Activated CD8-positive, alpha-beta memory T cell treated with anti-CD3 and anti-CD28 coated beads, Interleukin-2, amount 50 U/mL, for 1 hour (primary cell): Measurements from ENCODE around the gene NAT8L.

Experiments
- DNase-seq: peaks from one replicate; pipeline ENCODE4 v3.0.0-alpha.2; 2020; ENCODE audit errors: extremely low read depth

NAT8L gene

DNA sequence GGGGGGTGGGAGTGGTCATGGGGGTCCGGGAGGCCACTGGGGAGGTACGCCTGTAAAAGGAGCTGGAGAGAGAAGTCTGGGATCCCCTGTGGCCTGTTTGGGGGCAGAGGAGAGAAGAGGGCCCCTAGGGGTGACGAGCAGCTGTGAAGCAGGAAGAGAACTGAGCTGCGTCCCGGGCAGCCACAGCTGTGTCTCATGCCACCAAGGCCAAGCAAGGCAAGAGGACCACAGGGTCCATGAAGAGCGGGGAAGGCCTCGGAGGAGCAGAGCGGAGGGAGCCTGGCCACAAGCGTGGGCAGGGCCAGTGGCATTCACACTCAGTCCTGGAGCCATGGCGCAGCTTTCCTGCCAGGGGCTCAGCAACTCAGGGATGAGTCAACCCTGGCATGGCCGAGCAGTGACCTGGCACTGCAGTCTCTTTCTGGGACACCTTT is 13.6 kb upstream of the NAT8L start:
- no peak for DNase-seq

DNA sequence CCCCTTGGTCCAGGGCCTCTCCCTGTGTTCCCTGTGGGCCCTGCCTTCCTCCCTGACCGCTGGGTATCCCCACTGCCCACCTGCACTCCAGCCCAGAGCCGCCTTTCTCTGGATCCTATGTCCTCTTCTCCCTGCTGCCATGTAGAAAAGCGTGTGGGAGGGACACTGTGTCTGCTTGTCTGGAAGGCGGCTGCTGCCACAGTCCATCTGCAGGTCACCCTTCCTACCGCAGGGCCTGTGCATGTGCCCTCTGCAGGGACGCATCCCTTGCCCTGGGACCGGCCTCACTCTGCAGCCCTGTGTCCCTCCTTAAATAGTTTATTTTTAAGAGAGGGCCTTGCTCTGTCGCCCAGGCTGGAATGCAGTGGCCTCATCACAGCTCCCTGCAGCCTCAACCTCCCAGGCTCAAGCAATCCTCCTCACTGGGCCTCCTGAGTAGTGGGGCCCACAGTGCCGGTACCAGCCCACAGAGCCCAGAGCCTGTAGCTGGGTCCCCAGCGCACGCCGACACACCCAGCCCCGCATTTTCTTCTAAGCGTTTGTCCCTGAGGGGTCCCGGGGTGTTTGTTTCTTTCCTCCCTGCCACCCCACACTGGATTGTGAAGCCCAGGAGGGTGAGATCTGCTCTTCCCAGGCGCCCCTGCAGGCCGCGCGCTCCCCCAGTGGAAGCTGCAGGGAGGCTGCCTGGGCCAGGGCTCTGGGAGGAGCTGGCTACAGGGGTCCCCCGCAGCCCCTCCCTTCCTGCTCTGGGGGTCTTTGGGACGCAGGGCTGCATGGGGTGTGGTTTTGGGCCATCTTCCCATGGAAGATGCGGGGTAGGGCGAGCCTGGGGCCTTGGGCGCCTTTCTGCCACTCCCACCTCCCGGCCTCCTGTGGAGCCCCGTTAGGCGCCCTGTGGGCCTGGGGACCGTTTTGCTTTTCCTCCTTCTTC is 12.8 kb upstream of the NAT8L start:
- no peak for DNase-seq

DNA sequence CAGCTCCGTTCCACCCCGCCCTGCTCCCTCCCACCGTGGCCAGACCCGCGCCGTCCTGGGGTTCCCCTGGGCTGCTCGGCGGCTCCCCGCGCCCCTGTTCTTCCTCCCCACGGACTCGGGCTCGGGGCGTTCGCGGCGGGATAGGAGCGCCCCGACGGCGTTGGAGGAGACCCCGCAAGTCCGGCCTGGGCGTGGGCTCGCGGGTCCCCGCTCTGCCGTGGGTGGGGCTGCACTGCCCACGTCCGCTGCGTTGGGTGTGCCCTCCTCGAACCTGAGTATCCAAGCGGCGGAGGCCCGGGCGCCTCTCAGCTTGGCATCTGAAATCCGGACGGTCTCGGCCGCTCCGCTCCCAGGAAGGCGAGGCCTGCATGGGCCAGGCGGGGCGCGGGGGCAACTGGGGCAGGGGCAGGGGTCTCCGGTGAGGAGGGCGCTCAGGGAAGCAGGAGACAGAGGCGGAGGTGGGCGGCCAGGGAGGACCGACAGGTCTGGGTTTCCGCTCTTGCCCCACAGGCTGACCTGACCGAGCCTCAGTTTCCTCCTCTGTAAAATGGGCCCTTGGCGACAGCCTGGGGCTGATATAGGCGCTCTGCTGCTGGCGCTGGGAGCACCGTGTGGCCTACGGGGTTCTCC is 12.0 kb upstream of the NAT8L start:
- DNase-seq: no peak

DNA sequence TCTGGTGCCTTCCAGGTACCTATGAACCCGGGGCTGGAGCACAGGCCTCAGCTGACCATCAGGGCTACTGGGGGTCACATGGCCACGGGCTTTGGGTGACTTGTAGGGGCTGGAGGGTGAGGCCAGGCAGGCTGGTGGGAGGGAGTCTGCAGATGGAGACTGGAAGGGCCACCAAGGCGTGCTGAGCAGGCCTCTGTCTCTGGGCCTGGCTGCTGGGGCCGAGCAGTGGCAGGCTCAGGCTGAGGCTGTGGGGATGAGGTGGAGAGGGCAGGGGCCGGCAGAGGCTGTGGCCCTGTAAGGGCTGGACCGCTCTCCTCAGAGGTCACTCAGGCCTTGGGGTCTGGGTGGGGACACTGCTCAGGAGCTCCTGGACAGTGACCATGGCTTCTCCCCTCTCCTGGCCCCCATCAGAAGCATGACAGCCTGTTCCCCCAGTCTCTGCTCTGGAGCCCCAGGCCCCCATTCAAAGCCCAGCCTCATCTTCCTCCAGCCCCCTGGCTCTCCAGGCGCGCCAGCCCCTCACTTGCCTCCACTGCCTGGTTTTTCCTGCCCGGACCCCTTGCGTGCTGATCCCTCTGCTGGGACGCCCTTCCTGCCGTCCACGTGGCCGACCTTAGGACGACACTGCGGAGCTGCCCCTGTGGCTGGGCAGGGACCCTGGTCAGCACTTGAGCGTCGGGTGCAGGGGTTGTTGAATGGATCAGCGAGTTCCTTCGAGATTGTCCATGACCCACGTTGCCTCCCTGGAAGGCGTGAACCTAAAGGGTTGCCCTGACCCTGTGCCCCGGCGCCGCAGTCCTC is 11.1 kb upstream of the NAT8L start:
- DNase-seq: no peak

DNA sequence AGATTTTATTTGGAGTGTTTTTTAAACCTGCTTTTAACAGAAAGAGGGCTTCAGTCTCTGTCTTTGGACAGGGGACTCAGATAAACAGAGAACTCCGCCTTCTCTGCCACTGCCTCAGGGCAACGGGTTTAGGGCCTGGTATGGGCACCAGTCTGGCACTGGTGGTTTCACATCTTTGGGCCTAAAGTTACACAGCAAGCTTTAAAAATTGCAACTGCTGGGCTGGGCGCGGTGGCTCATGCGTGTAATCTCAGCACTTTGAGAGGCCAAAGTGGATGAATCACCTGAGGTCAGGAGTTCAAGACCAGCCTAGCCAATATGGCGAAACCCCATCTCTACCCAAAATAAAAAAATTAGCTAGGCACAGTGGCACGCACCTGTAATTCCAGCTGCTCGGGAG is 10.3 kb upstream of the NAT8L start:
- no peak for DNase-seq

DNA sequence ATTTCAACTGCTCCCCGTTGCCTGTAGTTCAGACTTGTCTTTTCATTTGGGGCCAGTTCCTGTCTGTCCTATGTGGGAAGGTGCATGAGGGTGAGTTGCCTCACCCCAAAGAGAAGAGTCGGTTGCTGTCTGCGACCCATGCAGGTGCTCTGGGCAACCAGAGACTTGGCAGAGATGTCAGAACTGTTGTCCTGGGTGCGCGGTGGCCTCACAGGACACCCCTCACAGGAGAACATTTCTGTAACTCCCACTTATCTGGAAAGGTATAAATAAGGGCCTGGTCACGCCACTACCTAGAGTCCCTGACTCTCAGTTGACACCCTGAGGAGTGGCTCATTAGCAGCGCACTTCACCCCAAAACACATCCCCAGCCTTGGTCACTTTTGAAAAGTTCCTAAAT is 9.7 kb upstream of the NAT8L start:
- no peak for DNase-seq

DNA sequence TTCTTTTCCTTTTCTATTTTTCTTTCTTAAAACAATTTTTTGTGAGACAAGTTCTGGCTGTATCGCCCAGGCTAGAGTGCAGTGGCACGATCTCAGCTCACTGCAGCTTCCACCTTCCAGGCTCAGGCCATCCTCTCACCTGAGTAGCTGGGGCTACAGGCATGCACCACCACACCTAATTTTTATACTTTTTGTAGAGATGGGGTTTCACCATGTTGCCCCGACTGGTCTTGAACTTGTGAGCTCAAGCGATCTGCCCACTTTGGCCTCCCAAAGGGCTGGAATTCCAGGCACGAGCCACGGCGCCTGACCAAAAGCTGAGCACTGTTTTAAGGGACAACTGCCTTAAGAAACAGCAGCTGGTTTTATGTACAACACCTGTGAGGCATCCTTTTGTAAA is 9.3 kb upstream of the NAT8L start:
- no peak for DNase-seq

DNA sequence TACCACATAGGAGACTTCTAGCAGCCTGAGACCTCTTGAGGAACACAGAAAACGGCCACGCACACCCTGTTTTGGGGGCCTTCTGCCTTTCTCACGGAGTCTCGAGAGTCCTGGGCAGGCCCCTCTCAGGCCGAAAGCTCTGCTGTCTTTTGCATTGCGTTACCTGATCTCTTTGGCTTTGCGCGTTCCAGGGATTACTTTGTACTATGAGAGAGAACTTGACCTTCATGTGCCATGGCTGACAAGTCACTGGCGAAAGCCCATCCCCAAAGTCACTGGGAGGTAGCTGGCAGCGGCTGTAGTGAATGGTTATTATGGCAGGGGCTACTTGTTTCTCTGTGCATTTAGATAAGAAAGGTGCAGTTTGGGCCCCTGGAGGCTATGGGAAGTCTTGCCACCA is 8.0 kb upstream of the NAT8L start:
- DNase-seq: no peak

DNA sequence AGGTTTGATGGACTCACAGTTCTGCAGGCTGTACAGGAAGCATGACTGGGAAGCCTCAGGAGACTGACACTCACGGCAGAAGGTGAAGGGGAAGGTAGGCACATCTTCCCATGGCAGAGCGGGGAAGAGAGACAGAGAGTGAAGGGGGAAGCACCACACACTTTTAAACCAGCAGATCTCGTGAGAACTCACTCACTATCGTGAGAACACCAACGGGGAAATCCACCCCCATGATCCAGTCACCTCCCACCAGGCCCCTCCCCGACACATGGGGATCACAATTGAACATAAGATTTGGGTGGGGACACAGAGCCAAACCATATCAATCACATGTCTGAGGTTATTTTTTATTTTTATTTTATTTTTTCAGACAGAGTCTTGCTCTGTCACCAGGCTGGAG is 4.9 kb upstream of the NAT8L start:
- DNase-seq: no peak

DNA sequence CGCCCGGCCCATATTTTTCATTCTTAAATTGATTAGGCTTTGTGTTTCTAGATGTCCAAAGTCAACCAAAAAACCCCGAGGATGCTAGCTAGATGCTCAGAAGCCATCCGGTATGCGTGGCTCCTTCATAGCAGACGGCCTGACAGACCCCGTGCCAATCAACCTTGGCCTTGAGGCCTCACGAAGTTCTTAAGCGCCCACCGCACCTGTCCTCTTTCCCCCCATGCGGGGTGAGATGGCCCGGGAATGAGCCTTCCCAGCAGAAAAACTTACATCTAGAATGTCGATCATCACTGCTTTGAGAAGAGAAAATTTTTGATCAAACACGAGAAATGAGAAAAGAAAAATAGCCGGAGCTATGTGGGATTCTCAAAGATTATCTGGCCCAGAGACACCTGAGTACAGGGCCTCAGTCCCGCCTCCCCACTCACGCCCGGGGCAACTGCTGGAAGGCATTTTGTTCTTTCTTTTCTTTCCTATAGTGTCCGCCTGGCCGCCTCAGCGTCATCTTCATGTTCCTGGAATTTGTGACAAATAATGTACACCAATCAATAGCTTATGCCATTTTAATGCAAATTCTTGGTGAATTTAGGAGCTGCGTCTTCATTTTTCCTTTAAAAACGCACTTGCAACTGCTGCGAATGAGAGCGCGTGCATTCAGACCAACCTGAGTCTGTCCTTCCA is 1.6 kb upstream of the NAT8L start:
- no peak for DNase-seq

DNA sequence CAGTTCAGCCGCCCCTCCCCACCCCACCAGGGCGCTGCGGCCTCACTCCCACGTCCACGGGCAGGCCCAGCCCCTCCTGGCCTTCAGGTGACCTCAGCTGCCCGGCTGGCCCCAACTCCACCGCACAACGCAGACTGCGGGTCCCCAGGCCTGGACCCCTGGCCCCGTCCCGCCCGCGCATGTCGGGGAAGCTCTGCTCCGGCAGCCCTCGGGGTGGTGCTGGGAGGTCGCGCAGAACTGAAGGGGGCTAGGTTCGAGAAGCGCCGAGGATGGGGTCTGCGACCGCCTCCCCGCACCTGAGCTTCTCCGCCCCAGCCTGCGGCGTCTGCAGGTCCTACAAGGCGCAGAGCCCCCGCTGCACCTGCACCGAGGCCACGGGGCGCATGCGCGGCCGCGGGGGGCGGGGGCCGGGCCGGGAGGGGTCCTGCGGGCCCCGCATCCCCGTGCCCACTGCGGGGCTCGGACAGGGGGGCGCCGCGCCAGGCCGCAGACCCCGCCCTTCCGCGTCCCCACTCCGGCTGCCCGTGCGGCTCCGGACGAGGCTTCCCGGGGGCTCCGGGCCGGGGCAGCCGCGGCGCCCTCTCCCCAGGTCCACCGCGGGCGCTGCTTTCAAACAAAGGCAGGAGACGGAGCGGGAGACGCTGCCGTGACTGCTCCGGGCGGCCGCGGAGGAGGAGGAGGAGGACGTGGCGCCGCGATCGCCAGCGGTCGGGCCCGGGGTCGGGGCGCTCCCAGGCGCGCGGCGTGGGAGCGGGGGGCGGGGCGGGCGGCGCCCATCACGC is 672 bp upstream of the NAT8L start:
- DNase-seq: no peak

DNA sequence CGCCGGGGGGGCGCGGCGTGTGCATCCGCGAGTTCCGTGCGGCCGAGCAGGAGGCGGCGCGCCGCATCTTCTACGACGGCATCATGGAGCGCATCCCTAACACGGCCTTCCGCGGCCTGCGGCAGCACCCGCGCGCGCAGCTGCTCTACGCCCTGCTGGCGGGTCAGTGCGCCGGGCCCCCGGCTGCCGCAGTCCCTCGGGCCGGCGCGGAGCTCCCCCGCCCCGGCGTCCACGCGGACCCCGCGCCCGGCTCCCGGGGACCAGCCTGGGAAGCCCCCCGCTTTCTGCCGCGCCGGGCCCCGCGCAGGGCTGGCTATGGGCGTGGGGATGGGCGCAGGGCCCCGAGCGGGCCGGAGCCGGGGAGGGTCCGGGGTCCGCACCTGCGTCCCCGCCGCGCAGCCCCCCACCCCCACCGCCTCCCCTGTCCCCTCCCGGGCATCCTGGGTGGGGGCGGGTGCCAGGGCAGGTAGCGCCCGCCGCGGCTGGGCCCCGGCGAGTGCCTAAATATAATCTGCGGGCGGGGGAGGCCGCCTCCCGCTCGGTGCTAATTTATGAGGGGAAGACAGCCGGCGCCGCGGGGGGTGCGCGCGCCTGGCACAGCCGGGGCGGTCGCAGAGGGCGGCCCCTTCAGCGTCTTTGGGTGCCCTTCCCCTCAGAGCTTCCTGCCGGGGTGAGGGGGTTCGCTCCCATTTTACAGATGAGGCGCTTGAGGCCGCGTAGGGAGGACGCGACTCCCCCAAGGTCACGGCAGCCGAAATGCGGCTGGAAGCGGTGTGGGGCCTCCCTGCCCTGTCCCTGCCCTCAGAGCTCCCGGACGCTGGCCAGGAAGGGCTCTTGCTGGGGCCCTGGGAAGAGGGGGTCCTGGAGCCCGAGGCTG is 837 bp downstream of the NAT8L start:
- DNase-seq: no peak

DNA sequence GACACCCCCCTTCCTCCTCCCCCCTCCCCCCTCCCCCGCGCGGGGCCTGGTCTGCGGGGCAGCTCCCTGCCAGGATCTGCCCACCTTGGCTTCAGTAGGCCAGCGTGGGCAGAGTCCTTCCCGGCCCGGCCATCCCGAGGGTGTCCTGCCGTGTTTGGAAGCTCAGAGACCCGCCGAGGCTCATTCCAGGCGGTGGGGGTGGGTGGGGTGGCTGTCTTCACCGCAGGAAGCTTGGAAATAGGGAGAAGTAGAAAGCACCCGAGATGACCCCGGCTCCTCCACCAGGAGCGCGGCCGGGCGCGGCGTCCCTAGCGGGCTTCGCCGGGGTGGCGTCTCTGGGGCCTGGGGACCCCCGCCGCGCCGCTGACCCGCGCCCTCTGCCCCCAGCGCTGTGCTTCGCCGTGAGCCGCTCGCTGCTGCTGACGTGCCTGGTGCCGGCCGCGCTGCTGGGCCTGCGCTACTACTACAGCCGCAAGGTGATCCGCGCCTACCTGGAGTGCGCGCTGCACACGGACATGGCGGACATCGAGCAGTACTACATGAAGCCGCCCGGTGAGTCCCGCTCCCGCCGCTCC is 1.6 kb downstream of the NAT8L start:
- no peak for DNase-seq

DNA sequence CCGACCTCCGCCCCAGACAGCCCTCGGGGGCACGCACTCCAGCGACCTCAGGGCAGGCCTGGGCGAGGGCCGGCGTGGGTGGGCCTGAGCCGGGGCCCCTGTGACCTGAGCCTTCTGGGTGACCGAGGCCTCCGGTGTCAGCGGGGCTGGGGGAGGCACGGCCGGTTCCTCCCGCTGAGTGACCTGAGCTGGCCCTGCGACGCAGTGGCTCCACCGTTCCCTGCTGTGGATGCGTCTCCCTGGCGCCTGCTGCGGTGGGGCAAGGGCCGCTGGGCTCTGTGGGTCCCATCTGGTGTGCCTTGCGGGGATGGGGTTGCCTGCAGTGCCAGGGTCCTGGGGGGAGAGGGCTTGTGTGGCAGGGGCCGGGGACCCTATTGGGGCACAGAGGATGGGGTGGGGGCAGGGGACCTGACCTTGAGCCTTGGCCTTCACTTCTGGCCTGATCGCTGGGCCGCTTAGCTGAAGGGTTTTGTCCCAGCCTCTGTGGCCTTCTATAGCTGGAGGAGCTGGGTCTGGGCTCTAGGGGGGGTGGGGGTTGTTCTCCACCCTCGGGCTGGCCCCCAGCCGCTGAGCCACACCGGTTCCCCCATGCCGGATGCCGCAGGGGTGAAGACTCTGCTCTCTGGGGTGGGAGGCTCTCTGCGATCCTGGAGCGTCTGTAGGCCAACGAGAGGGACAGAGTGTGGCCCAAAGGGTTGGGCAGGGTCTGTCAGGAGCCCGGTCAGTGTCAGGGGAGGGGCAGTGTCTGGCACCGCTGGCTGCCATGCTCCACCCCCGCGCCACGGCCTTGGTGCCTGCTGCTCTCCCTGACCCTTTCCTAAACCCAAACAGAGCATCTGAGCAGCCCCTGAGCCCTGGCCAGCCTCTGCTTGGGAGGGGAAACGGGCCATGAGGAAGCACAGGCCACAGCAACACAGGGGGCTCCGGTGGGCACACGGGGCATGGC is 2.3 kb downstream of the NAT8L start:
- no peak for DNase-seq

DNA sequence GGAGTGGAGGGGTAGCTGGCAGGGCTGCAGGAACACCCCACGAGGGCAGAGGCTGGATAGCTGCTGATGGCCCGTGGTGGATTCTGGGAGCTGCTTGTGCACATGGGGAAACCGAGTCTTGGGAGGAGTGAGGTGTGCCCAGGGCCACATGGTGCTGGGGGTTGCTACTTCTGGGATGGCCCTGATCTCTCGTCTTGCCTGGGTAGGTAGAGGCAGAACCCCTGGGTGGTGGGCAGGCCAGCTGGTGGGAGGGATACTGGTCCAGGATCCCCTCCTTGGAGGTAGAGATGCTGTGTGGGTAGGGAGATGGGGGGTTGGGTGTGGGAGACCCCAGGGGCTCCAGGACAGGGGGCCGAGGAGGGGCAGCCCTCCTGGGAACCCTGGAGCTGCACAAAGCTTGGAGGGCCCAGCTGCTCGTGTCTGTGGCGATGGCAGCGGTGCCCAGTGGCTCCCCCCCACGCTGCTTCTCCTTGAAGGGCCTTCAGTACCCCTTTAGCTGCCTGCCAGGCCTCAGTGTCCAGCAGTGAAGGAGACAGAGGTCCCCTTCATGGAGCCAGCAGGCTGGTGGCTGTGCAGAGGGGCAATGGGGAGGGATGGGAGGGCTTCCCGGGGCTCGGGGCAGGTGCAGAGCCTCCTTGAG is 3.2 kb downstream of the NAT8L start:
- no peak for DNase-seq

DNA sequence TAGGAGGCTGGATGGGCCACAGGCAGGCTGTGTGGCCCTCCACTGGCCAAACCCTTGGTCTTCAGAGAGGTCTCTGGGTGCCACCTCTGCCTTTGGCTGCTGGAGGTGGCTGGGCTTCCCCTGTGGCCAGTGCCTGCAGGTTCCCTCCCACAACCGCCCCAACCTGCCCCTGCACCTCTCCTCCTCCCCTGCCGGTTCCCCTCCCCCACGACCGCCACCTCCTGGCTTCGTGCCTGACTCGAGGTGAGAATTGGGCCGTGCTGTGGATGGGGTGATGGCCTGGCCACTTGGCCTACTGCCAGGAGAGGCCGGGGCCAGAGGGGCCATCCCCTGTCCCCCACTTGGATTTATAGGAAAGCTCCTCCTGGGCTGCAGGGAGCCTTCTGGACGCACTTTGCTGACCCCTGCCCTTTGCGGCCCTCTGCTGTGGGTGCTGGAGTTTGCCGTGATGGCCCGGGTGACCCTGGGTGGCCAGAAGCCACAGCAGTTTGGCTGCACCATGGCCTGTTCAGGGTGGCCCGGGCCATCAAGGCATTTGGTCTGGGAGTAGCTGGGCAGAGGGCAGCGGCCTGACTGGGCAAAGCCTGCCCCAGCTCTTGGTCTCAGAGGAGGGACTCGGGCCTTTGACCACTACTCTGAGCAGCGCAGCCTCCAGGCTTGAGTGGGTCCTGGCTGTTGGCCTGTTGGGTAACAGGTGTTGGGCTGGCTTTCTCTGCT is 3.8 kb downstream of the NAT8L start:
- no peak for DNase-seq

DNA sequence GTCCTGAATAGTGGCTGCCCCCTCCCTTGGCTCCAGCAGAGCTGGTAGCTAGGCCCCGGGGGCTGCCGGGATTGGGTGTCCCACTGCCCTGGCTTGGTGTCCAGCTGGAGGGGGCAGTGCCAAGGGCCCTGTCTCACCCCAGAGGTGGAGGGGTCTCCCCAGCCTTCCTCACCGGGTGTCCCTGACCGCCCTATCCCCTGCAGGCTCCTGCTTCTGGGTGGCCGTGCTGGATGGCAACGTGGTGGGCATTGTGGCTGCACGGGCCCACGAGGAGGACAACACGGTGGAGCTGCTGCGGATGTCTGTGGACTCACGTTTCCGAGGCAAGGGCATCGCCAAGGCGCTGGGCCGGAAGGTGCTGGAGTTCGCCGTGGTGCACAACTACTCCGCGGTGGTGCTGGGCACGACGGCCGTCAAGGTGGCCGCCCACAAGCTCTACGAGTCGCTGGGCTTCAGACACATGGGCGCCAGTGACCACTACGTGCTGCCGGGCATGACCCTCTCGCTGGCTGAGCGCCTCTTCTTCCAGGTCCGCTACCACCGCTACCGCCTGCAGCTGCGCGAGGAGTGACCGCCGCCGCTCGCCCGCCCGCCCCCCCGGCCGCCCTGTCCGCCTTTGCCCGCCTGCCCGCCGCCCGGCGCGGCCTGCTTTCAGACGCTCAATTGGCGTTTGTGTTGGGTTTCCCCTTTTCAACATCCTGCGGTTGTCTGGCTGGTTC is 4.6 kb downstream of the NAT8L start:
- no peak for DNase-seq
